GM23338 (cell line): Measurements from ENCODE around the gene ZMAT5. TPM values are rescaled to one million over a fixed set of nuclear protein-coding genes. Genes with fewer than 3 reads are reported as not detected.
A peak's percentile ranks its signal among the peaks of the same experiment; 100 is the strongest.

Experiments used
- ATAC-seq: fragments of 200-7000 bp; cut with Tn5 transposase; 3 replicates; pipeline ENCODE4 v1.9.1; 2020
- DNase-seq: peaks from one replicate; pipeline ENCODE4 v3.0.0-alpha.2; 2015; ENCODE audit warnings: low spot score
- H2AFZ ChIP-seq: fragments of 200-600 bp; sonication (generic); 2 replicates; pipeline ENCODE4 v1.8.0; 2016; ENCODE audit warnings: antibody characterized with exemption, mild to moderate bottlenecking, moderate library complexity
- H3F3A ChIP-seq: fragments of 200-600 bp; sonication (generic); replicated peaks from 2 replicates; pipeline ENCODE4 v1.8.0; 2017; ENCODE audit warnings: antibody characterized with exemption, mixed run types, low read depth
- H3K27ac ChIP-seq: fragments of 200-600 bp; sonication (generic); 2 replicates; pipeline ENCODE4 v1.6.1; 2016; ENCODE audit warnings: low read depth
- H3K27me3 ChIP-seq: fragments of 200-600 bp; sonication (generic); 2 replicates; pipeline ENCODE4 v1.8.0; 2016; ENCODE audit warnings: mild to moderate bottlenecking, mixed run types, moderate library complexity; ENCODE audit not compliant: insufficient read depth
- H3K36me3 ChIP-seq: fragments of 200-600 bp; sonication (generic); 2 replicates; pipeline ENCODE4 v1.8.0; 2016; ENCODE audit warnings: mild to moderate bottlenecking; ENCODE audit not compliant: insufficient read depth
- H3K4me1 ChIP-seq: fragments of 200-600 bp; sonication (generic); 2 replicates; pipeline ENCODE4 v1.8.0; 2016; ENCODE audit warnings: mild to moderate bottlenecking, moderate library complexity; ENCODE audit not compliant: insufficient read depth
- H3K4me2 ChIP-seq: fragments of 200-600 bp; sonication (generic); 2 replicates; pipeline ENCODE4 v1.7.1; 2017; ENCODE audit warnings: mixed run types
- H3K4me3 ChIP-seq: fragments of 200-600 bp; sonication (generic); 2 replicates; pipeline ENCODE4 v1.6.1; 2016; ENCODE audit warnings: mixed run types
- H3K79me2 ChIP-seq: fragments of 200-600 bp; sonication (generic); replicated peaks from 2 replicates; pipeline ENCODE4 v1.8.0; 2017; ENCODE audit warnings: mild to moderate bottlenecking; ENCODE audit not compliant: insufficient read depth
- H3K9me2 ChIP-seq: fragments of 200-600 bp; sonication (generic); 2 replicates; pipeline ENCODE4 v1.8.0; 2017; ENCODE audit not compliant: insufficient read depth
- H4K20me1 ChIP-seq: fragments of 200-600 bp; sonication (generic); replicated peaks from 2 replicates; pipeline ENCODE4 v1.8.0; 2017; ENCODE audit warnings: mild to moderate bottlenecking; ENCODE audit not compliant: insufficient read depth
- H3K27ac Mint-ChIP-seq: 2 replicates; pipeline ENCODE4 v1.8.0; 2020; ENCODE audit warnings: inconsistent platforms, mild to moderate bottlenecking, moderate library complexity, mixed read lengths
- H3K27me3 Mint-ChIP-seq: 3 replicates; pipeline ENCODE4 v1.8.0; 2022; ENCODE audit warnings: low read depth, mild to moderate bottlenecking, moderate library complexity, mixed read lengths, inconsistent platforms; ENCODE audit not compliant: insufficient read depth, poor library complexity
- H3K36me3 Mint-ChIP-seq: 3 replicates; pipeline ENCODE4 v1.8.0; 2021; ENCODE audit warnings: low read depth, mild to moderate bottlenecking, inconsistent platforms, moderate library complexity, mixed read lengths
- H3K4me1 Mint-ChIP-seq: 3 replicates; pipeline ENCODE4 v1.8.0; 2020; ENCODE audit warnings: mild to moderate bottlenecking, inconsistent platforms, mixed read lengths
- H3K4me3 Mint-ChIP-seq: 3 replicates; pipeline ENCODE4 v1.8.0; 2021; ENCODE audit warnings: moderate library complexity, mild to moderate bottlenecking, inconsistent platforms, mixed read lengths
- H3K9me3 Mint-ChIP-seq: 3 replicates; pipeline ENCODE4 v1.8.0; 2020; ENCODE audit warnings: moderate library complexity, mild to moderate bottlenecking, inconsistent platforms, mixed read lengths
- CREB1 ChIP-seq: fragments of 250-450 bp; sonication (Bioruptor Pico); IDR thresholded peaks from 2 replicates; pipeline ENCODE4 v1.5.0; 2020; ENCODE audit warnings: low read depth, mild to moderate bottlenecking, moderate library complexity
- CTCF ChIP-seq, 2 experiments: fragments of 200-600 bp in 1 of 2; sonication (generic) in 1 of 2; conservative IDR thresholded peaks; 2 replicates each; pipeline versions ENCODE4 v1.5.1 to v1.6.1; 2016 to 2017; ENCODE audit warnings: antibody characterized with exemption in 2 of 2, low read depth in 2 of 2, mild to moderate bottlenecking in 2 of 2, moderate library complexity in 1 of 2
- EZH2 ChIP-seq: fragments of 200-600 bp; sonication (generic); IDR thresholded peaks from one replicate; pipeline ENCODE4 v1.8.0; 2017; ENCODE audit warnings: antibody characterized with exemption, mild to moderate bottlenecking, low read depth; ENCODE audit not compliant: unreplicated experiment
- EZH2phosphoT487 ChIP-seq: fragments of 200-600 bp; sonication (generic); IDR thresholded peaks from one replicate; pipeline ENCODE4 v1.8.1; 2018; ENCODE audit warnings: antibody characterized with exemption; ENCODE audit not compliant: unreplicated experiment
- JUNB ChIP-seq: IDR thresholded peaks from one replicate; pipeline ENCODE4 v1.6.1; 2016; ENCODE audit warnings: antibody characterized with exemption; ENCODE audit not compliant: unreplicated experiment
- NANOG ChIP-seq: IDR thresholded peaks from 2 replicates; pipeline ENCODE4 v1.6.1; 2016; ENCODE audit warnings: antibody characterized with exemption, borderline replicate concordance
- POLR2AphosphoS5 ChIP-seq: IDR thresholded peaks from 2 replicates; pipeline ENCODE4 v1.6.1; 2016; ENCODE audit warnings: antibody characterized with exemption, low read depth
- ZNF114 ChIP-seq: fragments of 250-450 bp; sonication (Bioruptor Pico); IDR thresholded peaks from 2 replicates; pipeline ENCODE4 v1.5.0; 2020; ENCODE audit warnings: mild to moderate bottlenecking, moderate library complexity
- ZNF331 ChIP-seq: fragments of 250-450 bp; sonication (Bioruptor Pico); IDR thresholded peaks from 2 replicates; pipeline ENCODE4 v1.5.0; 2020; ENCODE audit warnings: low read depth, mild to moderate bottlenecking, moderate library complexity
- polyA plus RNA-seq: library from polyadenylated mRNA; unstranded; fragments of >200 nt; fragmentation: Nextera tagmentation; extraction: Ambion mirVana; gene quantifications from 2 replicates; pipeline ENCODE4 v1.2.1, GENCODE V29; 2016
- total RNA-seq: library from RNA; depleted of rRNA; stranded (reverse); fragments of >200 nt; shearing (Covaris generic); gene quantifications from 2 replicates; pipeline ENCODE4 v1.2.3, GENCODE V29; 2014
- TF ChIP-seq, protein P1 (sequence below): IDR thresholded peaks from one replicate; pipeline ENCODE4 v1.6.1; 2018; ENCODE audit warnings: antibody characterized with exemption; ENCODE audit not compliant: unreplicated experiment
- TF ChIP-seq, protein P2 (sequence below): IDR thresholded peaks from 2 replicates; pipeline ENCODE4 v1.6.1; 2016; ENCODE audit warnings: antibody characterized with exemption

ZMAT5 gene
- total and polyA plus RNA-seq, 2 experiments from 2014 or later, result 14.6 to 25.4 TPM

- H3K9me2 ChIP-seq, result no peaks in the 10 kb centered on the region
- ATAC-seq (peak; percentile 40), DNase-seq (peak; percentile 77)
- peaks cover 23% of the 10 kb centered on the region for H3K27me3 ChIP-seq
- no peak overlapping the region for H3K27ac Mint-ChIP-seq
- peak overlapping the region; percentile 31; the same call in 2 of the 3 replicates for H3K4me3 Mint-ChIP-seq
- TF ChIP-seq CTCF (conservative IDR thresholded peaks at IDR 0.05; ENCODE audit: low read depth in 2 of 2) (peak; percentile 26 to 57; a peak in 3 of 4 replicates), EZH2phosphoT487 (no peak)
- peak overlapping the region; percentile 61; the same call in 1 of the 2 replicates for H3K4me2 ChIP-seq
- H3K9me3 Mint-ChIP-seq, result no peaks in the 10 kb centered on the region; the same call in 2 of the 3 replicates
- no peak overlapping the region for H3K27ac ChIP-seq
- H2AFZ ChIP-seq, result no peak overlapping the region
- peaks cover 42% of the 10 kb centered on the region for H3K27me3 Mint-ChIP-seq
- H3K4me1 ChIP-seq, result peaks cover 50% of the 10 kb centered on the region
- H3K79me2 ChIP-seq, result no peaks in the 10 kb centered on the region
- H3K4me3 ChIP-seq, result 0 out of 2 replicates have a peak overlapping the region, but pooled peaks have one; percentile 17
- no peaks in the 10 kb centered on the region for H3K36me3 ChIP-seq
- 0 out of 2 replicates have a peak, but pooled peaks cover 6% of the 10 kb centered on the region for H3F3A ChIP-seq
- H4K20me1 ChIP-seq, result no peaks in the 10 kb centered on the region; the same call in 1 of the 2 replicates
- H3K36me3 Mint-ChIP-seq, result no peaks in the 10 kb centered on the region
- H3K4me1 Mint-ChIP-seq, result peaks cover 51% of the 10 kb centered on the region
Measured at GRCh38 chr22:29701155-29701999, 65.4 kb downstream of the ZMAT5 start.

DNA sequence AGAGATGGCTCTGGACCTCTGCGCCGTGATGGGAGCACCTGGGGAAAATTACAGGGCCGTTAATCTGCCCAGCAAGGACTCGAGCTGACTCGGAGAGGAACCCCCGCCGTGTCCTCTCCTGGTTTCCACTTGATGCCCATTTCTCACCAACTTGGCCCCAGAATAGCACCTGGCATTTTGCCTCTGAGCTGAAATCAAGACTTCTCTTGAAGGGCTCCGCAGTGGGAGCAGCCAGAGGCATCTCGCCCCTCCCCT lies 66.0 kb downstream of the ZMAT5 start:
- Histone ChIP-seq H3K27me3 (peaks cover 23% of the 10 kb centered on the region), H3K9me2 (no peaks in the 10 kb centered on the region), H3K4me3 (no peak overlapping the region), H3K36me3 (no peaks in the 10 kb centered on the region), H3K79me2 (no peaks in the 10 kb centered on the region), H3F3A (0 out of 2 replicates have a peak, but pooled peaks cover 6% of the 10 kb centered on the region), H3K4me1 (peaks cover 46% of the 10 kb centered on the region), H4K20me1 (no peaks in the 10 kb centered on the region; the same call in 1 of the 2 replicates), H3K4me2 (no peak overlapping the region), H3K27ac (no peak overlapping the region), H2AFZ (no peak overlapping the region)
- H3K9me3 Mint-ChIP-seq, result no peaks in the 10 kb centered on the region; the same call in 2 of the 3 replicates
- no peak for TF ChIP-seq EZH2
- TF ChIP-seq, protein P1, sequence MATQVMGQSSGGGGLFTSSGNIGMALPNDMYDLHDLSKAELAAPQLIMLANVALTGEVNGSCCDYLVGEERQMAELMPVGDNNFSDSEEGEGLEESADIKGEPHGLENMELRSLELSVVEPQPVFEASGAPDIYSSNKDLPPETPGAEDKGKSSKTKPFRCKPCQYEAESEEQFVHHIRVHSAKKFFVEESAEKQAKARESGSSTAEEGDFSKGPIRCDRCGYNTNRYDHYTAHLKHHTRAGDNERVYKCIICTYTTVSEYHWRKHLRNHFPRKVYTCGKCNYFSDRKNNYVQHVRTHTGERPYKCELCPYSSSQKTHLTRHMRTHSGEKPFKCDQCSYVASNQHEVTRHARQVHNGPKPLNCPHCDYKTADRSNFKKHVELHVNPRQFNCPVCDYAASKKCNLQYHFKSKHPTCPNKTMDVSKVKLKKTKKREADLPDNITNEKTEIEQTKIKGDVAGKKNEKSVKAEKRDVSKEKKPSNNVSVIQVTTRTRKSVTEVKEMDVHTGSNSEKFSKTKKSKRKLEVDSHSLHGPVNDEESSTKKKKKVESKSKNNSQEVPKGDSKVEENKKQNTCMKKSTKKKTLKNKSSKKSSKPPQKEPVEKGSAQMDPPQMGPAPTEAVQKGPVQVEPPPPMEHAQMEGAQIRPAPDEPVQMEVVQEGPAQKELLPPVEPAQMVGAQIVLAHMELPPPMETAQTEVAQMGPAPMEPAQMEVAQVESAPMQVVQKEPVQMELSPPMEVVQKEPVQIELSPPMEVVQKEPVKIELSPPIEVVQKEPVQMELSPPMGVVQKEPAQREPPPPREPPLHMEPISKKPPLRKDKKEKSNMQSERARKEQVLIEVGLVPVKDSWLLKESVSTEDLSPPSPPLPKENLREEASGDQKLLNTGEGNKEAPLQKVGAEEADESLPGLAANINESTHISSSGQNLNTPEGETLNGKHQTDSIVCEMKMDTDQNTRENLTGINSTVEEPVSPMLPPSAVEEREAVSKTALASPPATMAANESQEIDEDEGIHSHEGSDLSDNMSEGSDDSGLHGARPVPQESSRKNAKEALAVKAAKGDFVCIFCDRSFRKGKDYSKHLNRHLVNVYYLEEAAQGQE, result no peak
- TF ChIP-seq EZH2phosphoT487, result no peak
- TF ChIP-seq, protein P2, sequence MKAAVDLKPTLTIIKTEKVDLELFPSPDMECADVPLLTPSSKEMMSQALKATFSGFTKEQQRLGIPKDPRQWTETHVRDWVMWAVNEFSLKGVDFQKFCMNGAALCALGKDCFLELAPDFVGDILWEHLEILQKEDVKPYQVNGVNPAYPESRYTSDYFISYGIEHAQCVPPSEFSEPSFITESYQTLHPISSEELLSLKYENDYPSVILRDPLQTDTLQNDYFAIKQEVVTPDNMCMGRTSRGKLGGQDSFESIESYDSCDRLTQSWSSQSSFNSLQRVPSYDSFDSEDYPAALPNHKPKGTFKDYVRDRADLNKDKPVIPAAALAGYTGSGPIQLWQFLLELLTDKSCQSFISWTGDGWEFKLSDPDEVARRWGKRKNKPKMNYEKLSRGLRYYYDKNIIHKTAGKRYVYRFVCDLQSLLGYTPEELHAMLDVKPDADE, result no peak
- TF ChIP-seq CREB1 (CRISPR knock-in tag), result no peak
- TF ChIP-seq NANOG, result no peak
- TF ChIP-seq JUNB, result no peak
- TF ChIP-seq POLR2AphosphoS5, result no peak
- no peak for TF ChIP-seq ZNF114 (CRISPR knock-in tag)
- no peak for TF ChIP-seq ZNF331
- TF ChIP-seq CTCF (conservative IDR thresholded peaks at IDR 0.05; ENCODE audit: low read depth in 2 of 2), result no peak
- DNase-seq (no peak), ATAC-seq (no peak)
- peaks cover 45% of the 10 kb centered on the region for H3K4me1 Mint-ChIP-seq
- no peak overlapping the region for H3K27ac Mint-ChIP-seq
- H3K27me3 Mint-ChIP-seq, result peaks cover 44% of the 10 kb centered on the region
- peak overlapping the region; percentile 24; the same call in 2 of the 3 replicates for H3K4me3 Mint-ChIP-seq
- no peaks in the 10 kb centered on the region for H3K36me3 Mint-ChIP-seq
